H9 (cell line): ENCODE data around the gene GNB1L. TPM values are rescaled to one million over a fixed set of nuclear protein-coding genes. Genes with fewer than 3 reads are reported as not detected.
A peak's percentile ranks its signal among the peaks of the same experiment; 100 is the strongest.

Experiments used
- DNase-seq: peaks from one replicate; pipeline ENCODE4 v3.0.0-alpha.2; 2017
- H2AFZ ChIP-seq: one replicate; pipeline ENCODE4 v1.6.1; 2013; ENCODE audit warnings: mild to moderate bottlenecking, low read length, control low read depth, moderate library complexity
- H2AK5ac ChIP-seq: 2 replicates; pipeline ENCODE4 v1.6.1; 2013; ENCODE audit warnings: low read length, control low read depth, mixed read lengths; ENCODE audit not compliant: insufficient read length
- H2BK120ac ChIP-seq: one replicate; pipeline ENCODE4 v1.6.1; 2013; ENCODE audit warnings: low read depth, mild to moderate bottlenecking, low read length, control low read depth, inconsistent platforms; ENCODE audit not compliant: poor library complexity, severe bottlenecking
- H2BK12ac ChIP-seq: 2 replicates; pipeline ENCODE4 v1.6.1; 2013; ENCODE audit warnings: low read length, control low read depth, mixed read lengths, low read depth; ENCODE audit not compliant: insufficient read length
- H2BK15ac ChIP-seq: 2 replicates; pipeline ENCODE4 v1.6.1; 2013; ENCODE audit warnings: low read depth, low read length, control low read depth
- H2BK20ac ChIP-seq: one replicate; pipeline ENCODE4 v1.6.1; 2013; ENCODE audit warnings: low read depth, mild to moderate bottlenecking, low read length, control low read depth, inconsistent platforms; ENCODE audit not compliant: poor library complexity, severe bottlenecking
- H2BK5ac ChIP-seq: 2 replicates; pipeline ENCODE4 v1.6.1; 2013; ENCODE audit warnings: low read length, control low read depth, mixed read lengths; ENCODE audit not compliant: insufficient read length
- H3K14ac ChIP-seq: 2 replicates; pipeline ENCODE4 v1.6.1; 2013; ENCODE audit warnings: low read length, control low read depth; ENCODE audit not compliant: insufficient read depth
- H3K18ac ChIP-seq: 2 replicates; pipeline ENCODE4 v1.6.1; 2013; ENCODE audit warnings: low read depth, mild to moderate bottlenecking, mixed read lengths, low read length, control low read depth; ENCODE audit not compliant: insufficient read length
- H3K23ac ChIP-seq: 2 replicates; pipeline ENCODE4 v1.6.1; 2013; ENCODE audit warnings: low read length, control low read depth, mixed read lengths, low read depth; ENCODE audit not compliant: insufficient read length
- H3K23me2 ChIP-seq: 2 replicates; pipeline ENCODE4 v1.6.1; 2013; ENCODE audit warnings: low read depth, mild to moderate bottlenecking, mixed read lengths, low read length, control low read depth; ENCODE audit not compliant: insufficient read length, poor library complexity, severe bottlenecking
- H3K27ac ChIP-seq: 2 replicates; pipeline ENCODE4 v1.5.1; 2013; ENCODE audit warnings: low read length, control low read depth, mixed read lengths, low read depth; ENCODE audit not compliant: insufficient read length
- H3K27me3 ChIP-seq: 2 replicates; pipeline ENCODE4 v1.6.1; 2013; ENCODE audit warnings: low read length, control low read depth, inconsistent platforms; ENCODE audit not compliant: insufficient read depth
- H3K4ac ChIP-seq: 2 replicates; pipeline ENCODE4 v1.6.1; 2013; ENCODE audit warnings: low read depth, mild to moderate bottlenecking, control low read depth, inconsistent platforms, low read length, moderate library complexity
- H3K4me1 ChIP-seq: 2 replicates; pipeline ENCODE4 v1.6.1; 2013; ENCODE audit warnings: low read length, control low read depth, inconsistent platforms; ENCODE audit not compliant: insufficient read depth
- H3K4me2 ChIP-seq: 2 replicates; pipeline ENCODE4 v1.6.1; 2013; ENCODE audit warnings: low read length, control low read depth, mixed read lengths; ENCODE audit not compliant: insufficient read length, insufficient read depth
- H3K56ac ChIP-seq: 2 replicates; pipeline ENCODE4 v1.6.1; 2013; ENCODE audit warnings: low read depth, mild to moderate bottlenecking, mixed read lengths, low read length, control low read depth; ENCODE audit not compliant: insufficient read length
- H3K79me1 ChIP-seq: 2 replicates; pipeline ENCODE4 v1.6.1; 2013; ENCODE audit warnings: low read depth, mild to moderate bottlenecking, moderate library complexity, low read length, control low read depth, inconsistent platforms; ENCODE audit not compliant: insufficient read depth, poor library complexity, severe bottlenecking
- H3K79me2 ChIP-seq: 2 replicates; pipeline ENCODE4 v1.6.1; 2013; ENCODE audit warnings: low read length, control low read depth, inconsistent platforms; ENCODE audit not compliant: insufficient read depth
- H3K9ac ChIP-seq: 2 replicates; pipeline ENCODE4 v1.6.1; 2013; ENCODE audit warnings: low read length, control low read depth, mixed read lengths; ENCODE audit not compliant: insufficient read length; ENCODE audit errors: extremely low read depth
- H3K9me3 ChIP-seq: one replicate; pipeline ENCODE4 v1.6.1; 2013; ENCODE audit warnings: low read depth, low read length, inconsistent platforms; ENCODE audit not compliant: control insufficient read depth
- H3T11ph ChIP-seq: one replicate; pipeline ENCODE4 v1.6.1; 2013; ENCODE audit warnings: mild to moderate bottlenecking, low read length, control low read depth, inconsistent platforms
- H4K20me1 ChIP-seq: one replicate; pipeline ENCODE4 v1.6.1; 2013; ENCODE audit not compliant: control insufficient read depth, insufficient read length, insufficient read depth
- H4K5ac ChIP-seq: 2 replicates; pipeline ENCODE4 v1.6.1; 2013; ENCODE audit warnings: low read depth, mild to moderate bottlenecking, mixed read lengths, low read length, control low read depth; ENCODE audit not compliant: insufficient read length
- H4K8ac ChIP-seq: replicated peaks from 2 replicates; pipeline ENCODE4 v1.6.1; 2013; ENCODE audit warnings: low read length, control low read depth, mixed read lengths, low read depth; ENCODE audit not compliant: insufficient read length
- H4K91ac ChIP-seq: 2 replicates; pipeline ENCODE4 v1.6.1; 2013; ENCODE audit warnings: low read depth, mild to moderate bottlenecking, moderate library complexity, mixed read lengths, low read length, control low read depth; ENCODE audit not compliant: insufficient read length
- H3K27ac Mint-ChIP-seq, 3 experiments: 2 replicates in 2 of 3; 3 replicates in 1 of 3; pipeline ENCODE4 v1.8.0; 2020 to 2021; ENCODE audit warnings: mixed read lengths in 3 of 3, mild to moderate bottlenecking in 1 of 3, moderate library complexity in 1 of 3
- H3K27me3 Mint-ChIP-seq: 2 replicates; pipeline ENCODE4 v1.8.0; 2021; ENCODE audit warnings: low read depth, mild to moderate bottlenecking, moderate library complexity, mixed read lengths
- H3K36me3 Mint-ChIP-seq, 3 experiments: 2 replicates in 2 of 3; 3 replicates in 1 of 3; pipeline ENCODE4 v1.8.0; 2020 to 2021; ENCODE audit warnings: low read depth in 3 of 3, mixed read lengths in 3 of 3; ENCODE audit not compliant: insufficient read depth in 1 of 3
- H3K4me1 Mint-ChIP-seq, 2 experiments: 2 replicates each; pipeline ENCODE4 v1.8.0; 2020; ENCODE audit warnings: mixed read lengths in 2 of 2
- H3K4me3 Mint-ChIP-seq, 2 experiments: 2 replicates in 1 of 2; 3 replicates in 1 of 2; pipeline ENCODE4 v1.8.0; 2020 to 2021; ENCODE audit warnings: mild to moderate bottlenecking in 2 of 2, mixed read lengths in 2 of 2, moderate library complexity in 1 of 2
- H3K9me3 Mint-ChIP-seq, 2 experiments: 2 replicates in 1 of 2; 3 replicates in 1 of 2; pipeline ENCODE4 v1.8.0; 2020; ENCODE audit warnings: mild to moderate bottlenecking in 2 of 2, mixed read lengths in 2 of 2, moderate library complexity in 1 of 2
- WGBS: extraction: QIAGEN DNeasy Blood & Tissue Kit; methylation state at CpG from one replicate; pipeline ENCODE4 v1.1.7; 2013; ENCODE audit warnings: missing lambda C conversion rate, low lambda C conversion rate, mixed read lengths; ENCODE audit not compliant: insufficient read length; ENCODE audit errors: extremely low coverage; 5-methylcytosine and 5-hydroxymethylcytosine counted together
- total RNA-seq: library from RNA; stranded (reverse); gene quantifications from 2 replicates; pipeline ENCODE4 v1.2.1, GENCODE V29; 2021
- TF ChIP-seq, protein P1 (sequence below): fragments of 200-600 bp; sonication (generic); conservative IDR thresholded peaks from 3 replicates; pipeline ENCODE4 v1.8.0; 2021; ENCODE audit warnings: antibody characterized with exemption, mild to moderate bottlenecking

Gene GNB1L
- total RNA-seq, 1 experiment from 2014 or later, result 22.4 TPM

DNA sequence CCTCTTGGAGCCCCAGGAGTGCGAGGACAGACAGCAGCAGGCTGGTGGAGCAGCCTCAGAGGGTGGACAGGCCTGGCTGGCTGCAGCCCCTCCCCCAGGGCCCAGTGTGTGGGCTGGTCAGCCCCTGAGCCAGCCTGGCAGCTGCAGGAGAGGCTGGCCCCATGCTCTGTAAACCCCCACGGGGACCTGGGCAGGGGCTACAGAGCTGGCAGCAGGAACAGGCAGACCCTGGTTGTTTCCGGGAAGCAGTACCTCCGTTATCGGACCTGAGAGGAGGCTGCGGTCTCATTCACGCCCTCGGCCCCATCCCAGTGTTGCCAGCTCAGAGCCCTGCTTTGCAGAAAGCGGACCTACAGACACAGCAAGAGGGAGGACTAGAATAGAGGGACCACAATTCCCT lies 48.4 kb upstream of the GNB1L start:
- no peaks in the 10 kb centered on the region; the same call in 1 of the 2 replicates for H3K4me1 ChIP-seq
- H3K9ac ChIP-seq, result no peak overlapping the region
- H2BK5ac ChIP-seq, result no peak overlapping the region
- H3K9me3 ChIP-seq, result no peaks in the 10 kb centered on the region
- no peaks in the 10 kb centered on the region for H3K79me2 ChIP-seq
- no peak overlapping the region; the same call in 1 of the 2 replicates for H3K14ac ChIP-seq
- Mint-ChIP-seq H3K36me3 (no peaks in the 10 kb centered on the region; a peak in 1 of 7 replicates), H3K27me3 (no peaks in the 10 kb centered on the region; the same call in 1 of the 2 replicates), H3K4me3 (no peak overlapping the region), H3K27ac (peak overlapping the region in 1 of 3 experiments; percentile 68; a peak in 2 of 7 replicates), H3K9me3 (no peaks in the 10 kb centered on the region), H3K4me1 (peaks cover 10 to 18% of the 10 kb centered on the region in 2 experiments)
- H2BK12ac ChIP-seq, result no peak overlapping the region
- peak; percentile 40 for DNase-seq
- H2BK15ac ChIP-seq, result no peak overlapping the region
- no peak overlapping the region for H3K4me2 ChIP-seq
- no peaks in the 10 kb centered on the region for H3K79me1 ChIP-seq
- H4K8ac ChIP-seq, result no peak overlapping the region
- no peak overlapping the region for H2BK20ac ChIP-seq
- TF ChIP-seq, protein P1, sequence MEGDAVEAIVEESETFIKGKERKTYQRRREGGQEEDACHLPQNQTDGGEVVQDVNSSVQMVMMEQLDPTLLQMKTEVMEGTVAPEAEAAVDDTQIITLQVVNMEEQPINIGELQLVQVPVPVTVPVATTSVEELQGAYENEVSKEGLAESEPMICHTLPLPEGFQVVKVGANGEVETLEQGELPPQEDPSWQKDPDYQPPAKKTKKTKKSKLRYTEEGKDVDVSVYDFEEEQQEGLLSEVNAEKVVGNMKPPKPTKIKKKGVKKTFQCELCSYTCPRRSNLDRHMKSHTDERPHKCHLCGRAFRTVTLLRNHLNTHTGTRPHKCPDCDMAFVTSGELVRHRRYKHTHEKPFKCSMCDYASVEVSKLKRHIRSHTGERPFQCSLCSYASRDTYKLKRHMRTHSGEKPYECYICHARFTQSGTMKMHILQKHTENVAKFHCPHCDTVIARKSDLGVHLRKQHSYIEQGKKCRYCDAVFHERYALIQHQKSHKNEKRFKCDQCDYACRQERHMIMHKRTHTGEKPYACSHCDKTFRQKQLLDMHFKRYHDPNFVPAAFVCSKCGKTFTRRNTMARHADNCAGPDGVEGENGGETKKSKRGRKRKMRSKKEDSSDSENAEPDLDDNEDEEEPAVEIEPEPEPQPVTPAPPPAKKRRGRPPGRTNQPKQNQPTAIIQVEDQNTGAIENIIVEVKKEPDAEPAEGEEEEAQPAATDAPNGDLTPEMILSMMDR, result no peak
- no peak overlapping the region for H2AK5ac ChIP-seq
- H3K23me2 ChIP-seq, result no peaks in the 10 kb centered on the region
- H3K27me3 ChIP-seq, result no peaks in the 10 kb centered on the region
- no peak overlapping the region for H3K4ac ChIP-seq
- no peak overlapping the region for H4K91ac ChIP-seq
- no peaks in the 10 kb centered on the region for H4K20me1 ChIP-seq
- H2AFZ ChIP-seq, result no peak overlapping the region
- H3K27ac ChIP-seq, result no peak overlapping the region
- H3K56ac ChIP-seq, result no peak overlapping the region
- no peak overlapping the region for H4K5ac ChIP-seq
- no CpG with 5 or more reads among the region's 9 CpGs for WGBS
- no peak overlapping the region for H2BK120ac ChIP-seq
- no peak overlapping the region for H3T11ph ChIP-seq
- H3K18ac ChIP-seq, result no peak overlapping the region
- H3K23ac ChIP-seq, result no peak overlapping the region
